ENCODE measurements around the gene PIGN.
"Not testable (repeated sequence)": the region's sequence is repeated elsewhere in the genome, so short reads cannot be mapped to it uniquely, and the experiment has no call there.

The PIGN gene

DNA sequence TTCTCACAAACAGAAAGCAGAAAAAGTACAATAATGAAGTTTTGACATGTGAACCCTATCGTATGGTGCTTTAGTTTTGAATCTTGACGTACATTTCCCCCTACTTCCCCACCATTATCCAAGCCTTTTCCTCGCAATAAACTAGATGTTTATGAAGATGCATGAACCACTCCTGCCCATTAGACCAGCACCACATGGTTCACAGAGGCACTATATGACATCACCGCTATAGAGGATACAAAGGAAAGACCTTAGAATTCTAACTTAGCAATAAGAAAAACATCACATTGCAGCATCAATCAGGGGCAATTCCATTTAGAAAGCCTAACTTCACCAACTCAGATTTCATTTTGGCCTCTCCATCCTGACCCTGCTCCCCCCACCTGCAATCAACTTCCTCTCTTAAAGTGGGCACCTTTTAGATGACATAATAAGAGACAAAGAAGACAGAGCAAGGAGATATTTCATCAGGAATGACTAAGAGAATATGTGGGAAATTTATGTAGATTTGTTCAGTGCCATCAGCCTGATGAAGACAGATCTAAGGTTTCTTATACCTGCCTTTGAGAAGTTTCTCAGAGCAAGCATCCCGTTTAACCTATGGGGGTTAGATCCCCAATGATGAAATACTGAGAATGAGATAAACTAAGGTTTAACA is 124.9 kb downstream of the PIGN start:
- DNase-seq (ENCODE audit: low spot score) = peak; percentile 27

DNA sequence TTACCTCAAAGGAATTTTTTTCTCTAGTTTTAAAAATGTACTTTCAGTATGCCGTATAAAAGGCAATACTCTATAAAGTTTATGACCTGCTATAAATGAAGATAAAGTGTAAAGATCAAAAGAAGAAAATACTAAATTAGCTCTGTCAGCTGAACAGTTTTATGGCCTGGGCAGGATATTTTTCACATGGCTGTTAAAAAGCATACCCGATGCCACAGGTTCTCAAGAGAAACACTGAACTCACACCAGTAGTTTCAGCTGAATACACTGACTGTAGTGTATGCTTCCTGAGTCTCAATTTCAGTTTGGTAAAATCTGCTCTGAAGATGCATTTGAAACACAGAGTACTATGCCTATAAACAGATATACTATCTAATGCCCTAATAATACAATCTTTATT is 126.0 kb downstream of the PIGN start:
- no peak for DNase-seq (ENCODE audit: low spot score)

DNA sequence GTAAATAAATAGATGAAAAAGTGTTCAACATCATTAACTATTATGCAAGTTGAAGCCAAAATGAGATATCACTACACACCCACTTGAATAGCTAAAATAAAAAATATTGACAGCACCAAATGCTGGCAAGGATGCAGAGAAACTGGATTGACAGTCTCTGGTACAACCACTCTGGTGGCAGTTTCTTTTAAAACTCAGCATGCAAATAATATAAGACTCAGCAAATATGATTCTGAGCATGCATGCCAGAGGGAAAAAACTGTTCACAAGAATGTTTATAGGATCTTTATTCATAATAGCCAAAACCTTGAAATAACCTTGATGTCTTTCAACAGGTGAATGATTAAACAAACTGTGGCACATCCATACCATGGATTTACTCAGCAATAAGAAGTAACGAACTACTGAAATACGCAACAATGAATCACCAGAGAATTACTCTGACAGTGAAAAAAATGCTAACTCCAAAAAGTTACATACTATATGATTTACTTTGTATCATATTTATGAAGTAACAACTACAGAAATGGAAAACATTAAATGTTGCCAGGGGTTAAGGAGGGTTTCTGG is 131.8 kb downstream of the PIGN start:
- DNase-seq (ENCODE audit: low spot score) = no peak

DNA sequence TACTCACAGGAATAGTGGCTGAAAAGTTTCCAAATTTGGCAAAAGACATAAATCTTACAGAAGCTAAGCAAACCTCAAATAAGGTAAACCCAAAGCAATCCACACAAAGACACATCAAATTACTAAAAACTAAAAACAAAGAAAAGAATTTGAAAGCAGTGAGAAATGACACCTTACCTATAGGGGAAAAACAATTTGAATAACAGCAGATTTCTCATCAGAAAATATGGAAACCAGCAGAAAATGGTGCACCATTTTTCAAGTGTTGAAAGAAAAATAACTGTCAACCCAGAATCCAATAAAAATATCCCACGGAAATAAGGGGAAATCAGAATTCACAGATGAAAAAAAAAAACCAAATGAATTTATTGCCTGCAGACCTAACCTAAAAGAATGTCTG is 138.6 kb downstream of the PIGN start:
- no peak for DNase-seq (ENCODE audit: low spot score)

DNA sequence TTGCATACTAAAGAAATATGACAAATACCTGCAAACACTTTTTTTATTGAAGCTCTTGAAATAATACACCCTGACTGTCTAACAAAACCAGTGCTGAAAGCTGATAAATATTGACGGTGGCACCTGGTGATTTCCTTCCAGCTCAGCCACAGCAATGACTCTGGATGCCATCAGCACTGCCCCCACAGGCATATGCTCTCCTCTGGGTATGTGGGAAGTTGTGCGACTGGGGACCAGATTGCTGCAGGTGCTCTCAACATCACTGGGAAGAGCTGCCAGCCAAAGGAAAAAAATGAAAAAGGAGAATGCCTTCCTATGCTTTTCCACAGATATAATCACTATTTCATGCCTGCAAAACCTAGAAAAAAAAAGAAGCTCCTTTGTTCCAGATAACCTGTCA is 141.5 kb downstream of the PIGN start:
- no peak for DNase-seq (ENCODE audit: low spot score)

DNA sequence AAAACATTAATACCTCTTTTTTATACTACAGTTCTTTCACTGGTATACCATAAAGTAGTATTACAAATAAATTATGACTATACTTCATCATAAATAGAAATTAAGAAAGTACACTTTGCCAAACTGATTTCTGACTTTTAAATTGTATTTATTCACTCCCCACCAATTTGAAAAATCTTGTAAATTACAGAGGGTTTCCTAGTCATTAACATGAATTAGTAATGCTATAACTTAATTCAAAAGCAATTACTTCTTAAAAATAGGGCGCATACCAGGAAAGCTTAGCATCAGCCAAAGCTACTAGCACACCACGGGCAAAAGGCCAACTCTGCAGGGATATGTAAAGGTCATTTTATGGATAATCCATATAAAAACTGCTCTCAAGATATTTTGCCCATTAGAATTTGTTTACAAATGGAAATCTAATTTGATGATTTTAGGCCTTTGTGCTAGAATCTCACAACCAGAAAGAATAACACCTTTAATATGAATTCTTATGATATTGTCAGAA is 142.3 kb downstream of the PIGN start:
- DNase-seq (ENCODE audit: low spot score) = no peak

DNA sequence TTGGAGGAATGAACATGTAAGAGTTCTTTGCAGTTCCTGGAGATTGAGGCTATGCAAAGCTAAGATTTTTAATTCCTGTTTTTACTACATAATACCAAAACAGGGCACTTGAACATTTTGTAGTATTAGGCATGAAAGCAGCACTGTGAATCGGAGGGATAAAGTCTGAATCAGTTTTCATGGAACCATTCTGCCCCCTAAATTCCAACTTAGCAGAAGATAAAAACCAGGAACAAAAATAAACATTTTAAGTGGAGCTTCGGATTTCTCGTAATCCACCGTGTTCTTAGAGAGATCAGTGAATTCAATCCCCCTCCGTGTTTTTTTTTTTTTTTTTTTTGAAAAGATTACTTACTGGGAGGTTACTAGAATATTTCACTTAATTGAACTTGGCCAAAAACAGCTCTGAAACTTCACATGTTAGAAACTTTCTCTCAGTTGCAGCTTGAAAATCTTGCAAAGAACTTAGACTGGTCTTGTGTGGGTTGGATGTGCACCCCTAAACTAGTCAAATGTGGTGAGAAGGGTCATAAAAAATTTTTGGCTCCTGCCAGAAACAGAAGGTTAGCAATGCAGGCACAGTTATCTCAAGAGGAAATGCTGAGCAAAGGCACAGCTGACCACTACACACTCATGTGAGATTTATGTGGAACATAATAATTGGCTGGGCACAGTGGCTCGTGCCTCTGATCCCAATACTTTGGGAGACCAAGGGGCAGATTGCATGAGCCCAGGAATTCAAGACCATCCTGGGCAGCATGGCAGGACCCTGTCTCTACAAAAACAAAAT is 148.7 kb downstream of the PIGN start:
- DNase-seq (ENCODE audit: low spot score) = no peak

DNA sequence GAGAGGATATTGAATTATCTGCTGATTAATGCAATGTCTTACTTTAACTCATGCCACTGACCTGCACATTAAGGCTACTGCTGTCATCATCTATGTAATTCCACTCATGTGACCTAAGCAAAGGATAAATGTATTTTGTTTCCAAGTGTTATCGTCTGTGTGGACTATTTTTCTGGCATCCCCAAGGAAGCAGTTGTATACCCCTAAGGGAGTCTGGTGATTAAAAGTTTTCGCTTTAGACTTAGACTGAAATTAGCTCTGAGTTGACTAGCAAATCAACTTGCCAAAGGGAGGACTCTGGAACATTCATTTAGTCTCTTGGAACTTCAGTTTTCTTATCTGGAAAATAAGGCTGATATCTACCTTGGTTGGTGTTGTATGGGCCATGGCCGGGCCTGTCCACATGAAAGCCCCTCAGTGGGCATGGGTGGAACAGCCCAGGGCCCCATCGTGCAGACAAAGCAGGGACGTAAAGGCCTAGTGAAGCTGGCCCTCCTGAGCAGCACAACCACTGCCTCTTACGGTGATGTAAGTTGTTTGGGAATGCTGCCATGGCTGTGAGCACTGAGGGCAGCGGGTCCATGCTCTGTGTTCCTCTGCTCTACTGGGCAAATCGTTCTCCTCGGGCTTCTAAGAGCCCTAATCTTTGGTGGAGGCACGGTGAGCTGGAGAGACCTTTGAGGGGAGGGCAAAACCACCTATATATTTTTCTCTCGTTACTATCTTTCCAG is 149.7 kb downstream of the PIGN start:
- DNase-seq (ENCODE audit: low spot score) = no peak

DNA sequence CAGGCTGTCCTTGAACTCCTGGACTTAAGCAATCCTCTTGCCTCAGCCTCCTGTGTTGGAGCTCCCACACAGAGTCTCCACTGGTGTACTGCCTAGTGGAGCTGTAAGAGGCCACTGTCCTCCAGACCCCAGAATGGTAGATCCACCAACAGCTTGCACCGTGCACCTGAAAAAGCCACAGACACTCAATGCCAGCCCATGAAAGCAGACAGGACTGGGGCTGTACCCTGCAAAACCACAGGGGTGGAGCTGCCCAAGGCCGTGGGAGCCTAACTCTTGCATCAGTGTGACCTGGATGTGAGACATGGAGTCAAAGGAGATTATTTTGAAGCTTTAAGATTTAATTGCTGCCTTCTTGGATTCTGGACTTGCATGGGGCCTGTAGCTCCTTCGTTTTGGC is 152.6 kb downstream of the PIGN start:
- not testable (repeated sequence) for DNase-seq (ENCODE audit: low spot score)

DNA sequence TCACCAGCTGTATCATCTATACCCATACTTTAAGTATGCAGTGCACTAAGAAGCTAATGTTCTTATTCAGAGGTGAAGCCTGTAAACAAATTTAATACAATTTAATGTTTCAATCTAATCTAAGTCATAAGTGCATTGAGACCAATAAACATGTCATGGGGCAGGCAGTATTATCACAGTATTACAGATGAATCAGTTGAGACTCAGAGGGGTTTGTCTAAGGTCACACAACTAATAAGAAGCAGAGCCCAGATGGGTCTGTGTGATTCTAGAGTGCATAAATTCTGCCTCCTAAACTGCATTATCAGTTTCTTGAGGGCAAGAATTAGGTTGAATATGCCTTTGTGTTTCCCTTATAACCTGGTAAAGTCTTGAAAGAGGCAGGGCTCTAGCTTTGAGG is 153.1 kb downstream of the PIGN start:
- DNase-seq (ENCODE audit: low spot score) = no peak

DNA sequence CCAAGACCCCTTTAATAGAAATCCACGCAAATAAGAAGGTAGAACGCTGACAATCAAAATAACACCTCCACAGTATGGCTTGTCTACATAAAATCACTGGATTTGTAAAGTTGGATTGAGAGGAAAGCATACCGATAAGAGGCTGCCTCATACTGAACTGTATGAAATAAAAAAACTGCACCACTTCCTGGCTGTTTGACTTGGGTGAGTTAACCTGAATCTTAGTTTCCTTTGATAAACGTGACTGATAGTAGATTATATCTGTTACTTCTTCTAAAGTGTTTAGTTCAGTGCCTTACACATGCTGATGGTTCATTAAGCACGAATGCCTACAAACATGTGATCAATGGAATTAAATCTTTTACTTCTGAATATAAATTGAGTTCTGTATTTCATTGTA is 153.6 kb downstream of the PIGN start:
- no peak for DNase-seq (ENCODE audit: low spot score)

DNA sequence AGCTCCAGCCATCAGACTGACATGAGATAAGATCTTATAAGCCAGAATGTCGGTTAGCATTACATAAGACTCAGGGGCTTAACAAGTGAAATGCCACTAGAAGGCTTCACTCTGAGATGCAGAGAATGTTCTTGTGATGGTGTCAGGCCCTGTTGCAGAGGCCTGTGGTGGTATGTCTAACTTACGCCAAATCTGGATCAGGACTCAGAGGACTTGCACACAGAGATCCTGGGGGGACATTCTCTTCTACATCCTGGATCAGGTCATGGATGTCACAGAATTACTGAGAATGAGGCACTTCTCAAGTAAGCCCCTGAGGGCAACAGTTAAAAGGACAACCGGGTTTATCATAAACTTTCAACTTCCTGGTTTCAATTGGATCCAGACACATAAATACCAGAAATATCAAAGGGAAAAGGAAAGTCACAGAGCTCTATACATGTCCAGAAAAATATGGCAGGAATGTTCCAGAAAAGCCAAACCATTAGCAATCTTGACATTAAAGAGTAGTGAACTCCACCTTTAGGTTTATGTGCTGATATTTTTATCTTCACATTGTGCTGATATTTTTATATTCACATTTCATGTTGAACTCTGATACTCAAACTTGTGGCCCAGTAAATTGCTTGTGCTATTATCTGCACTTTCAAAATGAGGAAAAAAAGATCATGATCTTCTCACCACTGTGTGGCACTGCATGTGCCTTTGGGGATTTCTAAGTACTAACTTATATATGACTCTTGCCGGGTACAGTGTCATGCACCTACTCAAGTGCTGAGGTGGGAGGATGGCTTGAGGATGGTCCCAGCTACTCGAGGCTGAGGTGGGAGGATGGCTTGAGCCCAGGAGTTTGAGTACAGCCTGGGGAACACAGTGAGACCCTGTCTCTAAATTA is 156.5 kb downstream of the PIGN start:
- peak; percentile 42 for DNase-seq (ENCODE audit: low spot score)

DNA sequence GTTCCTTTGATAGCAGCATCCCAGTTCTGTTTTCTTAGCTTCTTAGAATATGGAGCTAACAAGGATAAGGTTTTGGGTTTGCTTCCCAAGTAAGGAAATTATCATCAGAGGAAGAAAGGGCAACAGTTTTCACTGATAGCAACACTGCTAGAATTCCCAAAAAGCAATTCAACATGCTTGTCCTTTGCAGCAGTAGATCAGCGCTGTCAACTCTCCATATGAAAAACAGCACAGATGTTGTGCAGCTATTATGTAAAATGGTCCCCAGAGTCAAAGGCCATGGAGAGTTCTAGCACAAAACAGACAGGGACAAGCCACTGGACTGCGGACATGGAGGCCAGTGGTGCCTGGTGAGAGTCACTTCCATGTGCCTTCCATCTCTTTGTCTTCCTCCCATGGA is 158.1 kb downstream of the PIGN start:
- no peak for DNase-seq (ENCODE audit: low spot score)

DNA sequence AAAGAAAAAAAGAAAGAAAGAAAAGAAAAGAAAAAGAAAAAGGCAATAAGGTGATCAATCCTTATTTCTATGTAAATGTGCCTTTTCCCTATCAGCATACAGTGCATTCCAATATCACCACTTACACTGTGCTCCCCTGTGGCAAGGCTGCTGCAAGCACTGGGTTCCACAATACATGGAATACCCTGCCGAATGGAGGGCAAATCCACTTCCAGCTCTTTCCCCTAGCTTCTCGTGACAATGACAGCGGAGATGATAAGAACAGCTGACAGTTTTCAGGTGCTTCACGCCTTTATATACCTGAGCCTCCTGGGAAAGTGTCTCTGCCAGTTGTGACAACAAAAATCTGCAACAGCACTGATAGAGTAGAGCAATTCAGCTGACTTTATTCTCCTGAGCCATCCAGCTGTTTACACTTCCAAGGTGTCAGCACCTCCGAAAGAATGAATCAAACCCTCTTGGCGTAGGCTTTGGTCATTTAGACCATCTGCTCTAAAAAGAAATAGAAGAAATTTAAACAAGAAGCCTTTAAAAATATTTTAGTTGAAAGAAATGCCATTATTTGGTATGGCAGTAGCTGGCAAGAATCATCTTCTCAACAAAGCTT is 158.8 kb downstream of the PIGN start:
- DNase-seq (ENCODE audit: low spot score) = no peak

DNA sequence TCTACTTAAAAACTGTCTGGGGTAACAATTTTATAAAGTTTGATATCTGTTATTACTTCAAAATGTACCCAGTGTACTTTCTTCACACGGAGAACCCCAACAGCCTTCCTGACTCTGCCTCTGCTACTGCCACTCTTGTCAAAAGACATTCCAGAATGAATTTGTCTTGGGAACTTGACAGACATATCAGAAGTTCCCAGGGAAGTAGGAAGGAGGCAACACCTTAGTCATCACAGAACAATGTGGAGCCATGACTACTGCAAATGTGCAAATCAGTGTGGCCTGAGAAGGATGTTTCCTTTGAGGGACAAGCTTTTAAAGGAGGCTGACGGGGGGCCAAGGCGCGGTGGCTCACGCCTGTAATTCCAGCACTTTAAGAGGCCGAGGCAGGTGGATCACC is 160.3 kb downstream of the PIGN start:
- peak; percentile 87 for DNase-seq (ENCODE audit: low spot score)

DNA sequence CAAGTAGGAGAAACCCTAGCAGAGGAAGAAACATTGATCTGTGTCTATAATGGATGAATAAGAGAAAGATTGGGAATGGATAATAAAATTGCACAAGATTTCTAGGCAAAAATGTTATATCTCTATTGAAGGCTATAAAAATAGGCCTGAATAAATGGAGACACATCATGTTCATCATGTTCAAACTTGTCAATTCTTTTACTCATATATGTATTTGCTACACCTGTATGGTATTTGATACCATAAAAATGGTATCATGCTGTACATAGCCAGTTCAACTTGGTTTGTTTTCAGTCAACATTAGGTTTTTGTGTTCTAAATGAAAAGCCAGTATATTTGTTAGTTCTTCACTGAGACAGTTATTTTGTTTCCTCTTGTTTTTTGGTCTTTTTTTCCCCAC is 161.9 kb downstream of the PIGN start:
- no peak for DNase-seq (ENCODE audit: low spot score)

DNA sequence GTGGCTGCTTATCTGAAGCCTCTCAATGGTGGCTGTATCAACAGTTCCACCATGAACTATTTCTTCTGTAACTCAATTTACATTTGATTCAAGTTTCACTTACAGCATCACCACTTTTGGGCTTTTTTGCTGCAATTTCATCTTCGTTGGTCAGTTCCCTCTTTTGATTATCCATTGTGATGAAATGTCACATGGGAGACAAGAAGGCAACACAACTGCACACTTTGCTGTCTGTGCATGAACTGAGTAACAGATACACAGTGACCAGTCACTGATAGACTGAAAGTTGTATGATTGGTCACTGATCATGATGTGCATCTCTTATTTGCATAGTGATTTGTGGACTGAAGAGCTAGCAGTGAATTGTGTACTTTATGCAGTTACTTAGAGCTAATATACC is 163.3 kb downstream of the PIGN start:
- DNase-seq (ENCODE audit: low spot score) = no peak

DNA sequence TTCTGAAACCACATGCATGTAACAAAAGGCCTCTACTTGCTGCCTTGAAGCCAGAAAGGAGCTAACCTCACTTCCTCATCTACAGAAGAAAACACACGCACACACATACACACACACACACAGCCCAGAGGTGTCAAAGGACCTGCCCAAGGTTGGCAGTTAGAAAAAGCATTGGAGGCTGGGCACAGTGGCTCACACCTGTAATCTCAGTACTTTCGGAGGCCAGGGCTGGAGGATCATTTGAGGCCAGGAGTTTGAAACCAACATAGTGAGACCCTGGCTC is 168.2 kb downstream of the PIGN start:
- DNase-seq (ENCODE audit: low spot score) = no peak

DNA sequence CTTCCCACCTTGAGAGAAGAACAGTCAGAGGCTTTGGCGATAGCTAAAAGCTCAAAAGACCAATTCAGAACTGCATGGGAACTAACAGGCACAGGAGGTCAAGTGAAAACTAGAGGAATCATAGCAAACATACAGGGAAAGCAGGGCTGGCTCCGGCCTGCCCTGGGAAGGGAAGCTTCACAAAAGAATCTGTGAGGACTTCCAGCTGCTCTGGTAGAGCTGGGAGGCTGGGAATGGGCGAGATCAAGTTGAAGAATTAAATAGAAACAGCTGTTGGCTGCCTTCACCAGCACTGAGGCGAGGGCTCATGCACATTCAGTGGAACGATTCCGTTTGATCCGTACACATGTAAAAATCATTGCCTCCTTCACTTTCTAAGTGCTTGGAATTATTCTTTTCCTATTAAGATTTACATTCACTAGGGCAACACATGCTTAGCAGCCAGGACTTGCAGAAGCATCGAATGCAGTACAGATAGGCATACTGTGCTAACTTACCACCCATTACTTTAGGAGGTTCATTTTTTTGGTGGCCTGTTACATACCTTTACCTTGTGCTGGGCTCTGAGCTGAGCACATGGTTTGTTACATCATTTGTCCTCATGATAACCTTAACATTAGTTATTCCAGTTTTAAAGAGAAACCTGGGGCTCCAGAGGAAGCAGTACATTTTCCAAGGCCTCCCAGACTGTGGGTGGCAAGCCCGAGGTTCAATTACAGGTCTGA is 168.7 kb downstream of the PIGN start:
- no peak for DNase-seq (ENCODE audit: low spot score)

DNA sequence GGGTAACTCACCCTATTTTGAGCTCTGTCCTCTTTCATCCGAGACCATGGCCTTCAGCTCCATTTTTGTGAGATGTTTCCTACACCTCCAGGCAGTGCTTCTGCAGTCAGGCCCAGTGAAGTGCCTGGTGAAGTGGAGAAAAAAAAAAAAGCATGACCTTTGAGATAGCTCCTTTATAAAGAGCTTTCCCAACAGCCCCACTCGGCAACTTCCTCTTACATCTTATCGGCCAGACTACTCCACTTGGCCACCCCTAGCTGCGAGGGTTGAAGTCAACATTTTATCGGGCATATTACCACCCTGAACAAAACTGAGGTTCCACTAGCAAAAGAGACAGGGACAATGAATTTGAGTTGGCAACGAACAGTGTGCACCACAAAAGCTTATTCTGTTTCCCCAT is 169.2 kb downstream of the PIGN start:
- DNase-seq (ENCODE audit: low spot score) = no peak

DNA sequence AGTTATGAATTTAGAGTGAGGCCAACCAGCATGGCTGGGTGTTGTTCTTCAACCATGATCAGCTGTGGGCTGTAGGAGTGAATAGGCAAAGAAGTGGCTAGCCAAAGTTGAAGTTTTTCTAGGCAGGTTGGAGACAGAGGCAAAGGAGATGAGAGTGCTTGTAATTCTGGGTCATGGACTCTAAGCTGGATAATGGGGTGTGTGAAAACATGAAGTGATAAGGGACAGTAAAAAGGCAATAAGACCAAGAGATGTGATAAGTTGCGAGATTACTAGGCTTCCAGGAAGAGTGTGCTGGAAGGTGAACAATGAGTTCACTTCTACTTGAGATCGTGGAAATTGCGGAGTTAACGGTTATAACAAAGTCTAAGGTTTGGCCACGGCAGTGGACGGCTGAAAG is 175.4 kb downstream of the PIGN start:
- DNase-seq (ENCODE audit: low spot score) = no peak

Measured in kidney tubule cell (primary cell).